Loucy (cell line): ENCODE measurements around the gene MT1B.

Experiments
- EZH2phosphoT487 ChIP-seq: fragments of 200-600 bp; IDR thresholded peaks from 2 replicates; pipeline ENCODE4 v1.6.1; 2018; ENCODE audit warnings: antibody characterized with exemption, mild to moderate bottlenecking, moderate library complexity, borderline replicate concordance
- TF ChIP-seq, protein P1 (sequence below): fragments of 200-600 bp; sonication (generic); conservative IDR thresholded peaks from 2 replicates; pipeline ENCODE4 v1.5.1; 2014; ENCODE audit warnings: mild to moderate bottlenecking, antibody characterized with exemption, low read length

DNA sequence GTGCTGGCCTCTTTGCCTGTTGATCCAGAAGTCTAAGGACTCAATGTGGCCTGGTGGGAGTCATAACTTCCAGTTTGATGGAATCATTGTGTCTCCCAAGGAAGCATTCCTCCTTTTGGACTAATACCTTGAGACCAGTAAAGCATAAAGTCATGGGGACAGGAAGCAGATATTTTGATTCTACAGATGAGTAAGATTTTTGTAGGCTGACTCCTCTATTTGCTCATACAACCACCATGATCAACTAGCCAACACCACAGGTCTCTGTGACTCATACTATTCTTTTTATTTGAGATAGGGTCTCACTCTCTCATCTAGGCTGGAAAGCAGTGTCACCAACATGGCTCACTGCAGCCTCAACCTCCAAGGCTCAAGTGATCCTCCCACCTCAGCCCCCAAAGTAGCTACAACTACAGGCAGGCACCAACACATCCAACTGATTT, 37.1 kb upstream of the MT1B start:
- TF ChIP-seq, protein P1, sequence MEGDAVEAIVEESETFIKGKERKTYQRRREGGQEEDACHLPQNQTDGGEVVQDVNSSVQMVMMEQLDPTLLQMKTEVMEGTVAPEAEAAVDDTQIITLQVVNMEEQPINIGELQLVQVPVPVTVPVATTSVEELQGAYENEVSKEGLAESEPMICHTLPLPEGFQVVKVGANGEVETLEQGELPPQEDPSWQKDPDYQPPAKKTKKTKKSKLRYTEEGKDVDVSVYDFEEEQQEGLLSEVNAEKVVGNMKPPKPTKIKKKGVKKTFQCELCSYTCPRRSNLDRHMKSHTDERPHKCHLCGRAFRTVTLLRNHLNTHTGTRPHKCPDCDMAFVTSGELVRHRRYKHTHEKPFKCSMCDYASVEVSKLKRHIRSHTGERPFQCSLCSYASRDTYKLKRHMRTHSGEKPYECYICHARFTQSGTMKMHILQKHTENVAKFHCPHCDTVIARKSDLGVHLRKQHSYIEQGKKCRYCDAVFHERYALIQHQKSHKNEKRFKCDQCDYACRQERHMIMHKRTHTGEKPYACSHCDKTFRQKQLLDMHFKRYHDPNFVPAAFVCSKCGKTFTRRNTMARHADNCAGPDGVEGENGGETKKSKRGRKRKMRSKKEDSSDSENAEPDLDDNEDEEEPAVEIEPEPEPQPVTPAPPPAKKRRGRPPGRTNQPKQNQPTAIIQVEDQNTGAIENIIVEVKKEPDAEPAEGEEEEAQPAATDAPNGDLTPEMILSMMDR = no peak
- no peak for TF ChIP-seq EZH2phosphoT487
